Glomerular visceral epithelial cell (primary cell): ENCODE measurements around the gene APOC1.
"Not testable (repeated sequence)": the region's sequence is repeated elsewhere in the genome, so short reads cannot be mapped to it uniquely, and the experiment has no call there.

Experiments
- DNase-seq: peaks from one replicate; pipeline ENCODE4 v3.0.0-alpha.2; 2016; ENCODE audit errors: extremely low spot score

Gene APOC1

GRCh38 chr19:44914433-44915206 is at the start of gene APOC1:
Gene APOC1 (plus strand): TSS chr19:44914608. CDS start chr19:44914892, 284 bp downstream.
- peak; percentile 76 for DNase-seq

GRCh38 chr19:44865196-44865767 is 49.1 kb upstream of the APOC1 start:
- no peak for DNase-seq

- DNase-seq = no peak
Observed at GRCh38 chr19:44866664-44867063, 47.7 kb upstream of the APOC1 start.

GRCh38 chr19:44867578-44867977 is 46.8 kb upstream of the APOC1 start:
- no peak for DNase-seq

GRCh38 chr19:44869733-44870470 is 44.5 kb upstream of the APOC1 start:
- peak; percentile 91 for DNase-seq

GRCh38 chr19:44871809-44872208 is 42.6 kb upstream of the APOC1 start:
- DNase-seq = no peak

- DNase-seq = no peak
Observed at GRCh38 chr19:44872661-44873060, 41.7 kb upstream of the APOC1 start.

GRCh38 chr19:44874317-44874716 is 40.1 kb upstream of the APOC1 start:
- no peak for DNase-seq

GRCh38 chr19:44875666-44876451 is 38.5 kb upstream of the APOC1 start:
- DNase-seq = no peak

- DNase-seq = no peak
Observed at GRCh38 chr19:44876930-44877535, 37.4 kb upstream of the APOC1 start.

GRCh38 chr19:44878120-44878865 is 36.1 kb upstream of the APOC1 start:
- no peak for DNase-seq

GRCh38 chr19:44879309-44880065 is 34.9 kb upstream of the APOC1 start:
- no peak for DNase-seq

- no peak for DNase-seq
Observed at GRCh38 chr19:44882063-44882462, 32.3 kb upstream of the APOC1 start.

- not testable (repeated sequence) for DNase-seq
Observed at GRCh38 chr19:44882619-44883397, 31.6 kb upstream of the APOC1 start.

GRCh38 chr19:44883922-44884321 is 30.5 kb upstream of the APOC1 start:
- DNase-seq = no peak

GRCh38 chr19:44884566-44884965 is 29.8 kb upstream of the APOC1 start:
- no peak for DNase-seq

GRCh38 chr19:44886141-44886540 is 28.3 kb upstream of the APOC1 start:
- DNase-seq = no peak

GRCh38 chr19:44887648-44888047 is 26.8 kb upstream of the APOC1 start:
- no peak for DNase-seq

GRCh38 chr19:44888335-44888734 is 26.1 kb upstream of the APOC1 start:
- DNase-seq = not testable (repeated sequence)
